MV-4-11 (cell line): Measurements from ENCODE around the gene PRKRA.
"Not testable (repeated sequence)": the region's sequence is repeated elsewhere in the genome, so short reads cannot be mapped to it uniquely, and the experiment has no call there.

ENCODE experiments used
- DNase-seq: peaks from one replicate; lab custom pipeline; 2025; lab: John Stamatoyannopoulos, UW

Gene PRKRA

DNA sequence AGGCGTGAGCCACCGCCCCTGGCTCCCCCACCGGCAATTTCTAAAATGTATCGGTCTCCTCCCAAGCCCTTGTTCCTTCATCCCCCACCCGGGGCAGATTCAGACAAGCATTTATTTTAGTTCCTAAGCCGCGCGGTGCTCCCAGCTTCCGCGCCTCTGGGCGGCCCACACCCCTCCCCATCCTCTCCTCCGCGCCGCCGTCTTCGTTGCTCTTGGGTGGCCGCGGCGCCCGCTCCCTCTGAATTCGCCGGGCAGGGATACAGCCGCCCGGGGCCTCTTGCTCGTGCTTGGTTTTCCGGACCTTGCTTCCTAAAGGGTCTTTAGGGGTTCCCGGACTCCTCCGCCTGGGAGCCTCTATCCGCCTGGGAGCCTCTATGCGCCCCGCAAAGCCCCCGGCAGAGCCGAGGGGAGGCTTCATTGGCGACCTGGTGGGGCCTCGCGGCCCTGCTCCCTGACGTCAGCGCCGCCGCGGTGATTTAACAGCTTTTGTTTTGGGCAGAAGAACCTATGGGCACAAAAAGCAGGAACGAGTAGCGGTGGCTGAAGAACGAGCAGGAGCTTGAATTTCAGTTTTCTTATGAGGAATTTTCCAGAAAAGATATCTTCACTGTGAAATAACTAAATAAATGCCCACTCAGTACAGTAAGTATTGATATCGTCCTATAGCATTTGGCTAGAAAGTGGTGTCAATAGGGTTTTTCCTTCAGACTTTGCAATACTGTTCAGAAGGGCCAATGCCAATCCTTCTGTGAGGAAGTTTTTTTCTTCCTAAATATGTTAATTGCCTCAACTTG, 37.3 kb downstream of the PRKRA start:
- peak; percentile 71 for DNase-seq

DNA sequence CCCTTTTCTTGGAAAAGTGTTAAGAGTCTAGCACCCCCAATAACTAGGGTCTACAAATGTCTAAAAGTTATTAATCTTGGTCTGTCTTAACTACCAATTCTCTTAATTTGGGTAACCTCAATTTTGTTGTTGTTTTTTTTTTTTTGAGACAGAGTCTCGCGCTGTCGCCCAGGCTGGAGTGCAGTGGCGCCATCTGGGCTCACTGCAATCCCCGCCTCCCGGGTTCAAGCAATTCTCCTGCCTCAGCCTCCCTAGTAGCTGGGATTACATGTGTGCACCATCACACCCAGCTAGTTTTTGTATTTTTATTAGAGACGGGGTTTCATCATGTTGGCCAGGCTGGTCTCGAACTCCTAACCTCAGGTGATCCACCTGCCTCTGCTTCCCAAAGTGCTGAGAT, 38.5 kb downstream of the PRKRA start:
- DNase-seq, result not testable (repeated sequence)

DNA sequence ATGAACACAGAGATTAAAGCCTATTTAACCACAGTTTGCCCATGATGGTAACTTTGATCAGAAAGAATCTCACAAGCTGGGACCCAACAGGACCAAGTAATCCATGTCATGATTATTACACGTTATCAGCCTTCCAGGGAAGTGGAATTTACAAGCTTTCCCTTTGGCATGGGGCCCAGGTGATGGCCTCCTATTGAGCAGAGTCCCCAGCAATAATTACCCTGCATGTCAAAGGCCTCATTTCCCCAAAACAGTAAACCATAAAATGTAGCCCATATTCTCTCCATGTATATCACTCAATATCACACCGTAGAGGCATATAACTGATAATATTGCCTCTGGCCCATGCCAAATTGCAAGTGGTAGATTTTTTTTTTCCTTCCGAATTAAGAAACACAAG, 38.9 kb downstream of the PRKRA start:
- no peak for DNase-seq

DNA sequence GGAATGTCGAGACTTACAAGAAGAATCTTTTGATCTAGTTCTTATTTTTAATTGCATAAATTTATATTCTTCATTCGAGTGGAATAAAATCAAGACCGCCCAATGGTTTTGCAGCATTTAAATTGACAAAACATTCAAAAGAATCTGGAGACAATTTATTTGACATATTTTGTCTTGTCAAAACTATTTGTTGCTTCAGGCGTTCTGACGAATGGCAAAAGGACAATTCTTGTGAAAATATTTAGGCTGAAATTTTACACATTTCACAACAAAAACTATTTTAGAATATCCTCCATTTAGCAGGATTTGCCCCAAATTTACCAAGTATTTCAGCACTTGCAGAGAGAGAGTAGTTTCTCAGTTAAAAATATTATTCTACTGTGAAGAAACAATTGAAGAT, 41.7 kb downstream of the PRKRA start:
- no peak for DNase-seq

DNA sequence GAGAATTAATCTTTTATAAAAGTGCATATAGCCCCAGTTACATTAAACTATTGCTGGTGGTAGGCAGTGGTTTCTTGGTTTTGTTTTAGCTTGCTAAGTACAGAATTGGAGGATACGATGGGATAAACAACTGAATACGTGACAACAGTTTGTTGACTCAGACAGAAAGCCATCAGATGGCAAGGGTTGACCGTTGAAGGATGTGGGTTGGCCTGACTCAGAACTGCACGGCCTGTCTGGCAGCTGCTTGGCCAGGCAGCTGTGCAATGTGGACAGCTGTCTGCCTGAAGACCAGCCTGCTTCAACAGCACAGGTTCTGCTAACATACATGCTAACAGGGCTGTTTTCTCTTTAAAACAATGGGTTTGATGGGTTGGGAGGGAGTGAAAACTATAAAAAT, 46.6 kb downstream of the PRKRA start:
- peak; percentile 94 for DNase-seq

DNA sequence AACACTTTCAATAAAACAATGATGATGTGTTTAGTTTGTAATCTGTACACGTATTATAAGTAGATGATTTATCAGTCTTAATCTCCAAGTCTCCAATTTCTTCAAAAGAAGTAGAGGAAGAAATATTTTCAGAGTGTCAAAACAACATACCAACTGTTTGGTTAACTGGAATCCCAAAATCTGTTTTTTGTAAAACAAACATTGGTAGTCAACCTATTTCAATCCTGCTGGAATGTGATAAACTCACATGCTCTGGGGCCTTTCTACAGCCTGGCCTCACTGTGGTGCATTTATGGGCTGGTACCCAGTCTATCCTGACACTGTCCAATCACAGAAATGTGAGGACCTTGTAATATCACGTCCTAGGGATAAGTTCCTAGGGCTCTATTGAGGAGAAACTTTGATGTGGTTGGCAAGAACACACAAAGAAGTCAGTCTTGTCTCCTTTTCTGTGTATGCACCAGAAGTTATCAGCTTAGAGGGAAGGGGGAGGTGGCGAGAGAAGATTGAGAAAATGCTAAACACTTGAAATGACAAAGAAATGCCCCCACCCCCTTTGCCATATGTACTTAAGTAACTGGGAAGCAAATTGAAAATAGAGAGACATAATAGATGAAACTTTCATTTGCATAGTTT, 47.2 kb downstream of the PRKRA start:
- DNase-seq, result peak; percentile 51

DNA sequence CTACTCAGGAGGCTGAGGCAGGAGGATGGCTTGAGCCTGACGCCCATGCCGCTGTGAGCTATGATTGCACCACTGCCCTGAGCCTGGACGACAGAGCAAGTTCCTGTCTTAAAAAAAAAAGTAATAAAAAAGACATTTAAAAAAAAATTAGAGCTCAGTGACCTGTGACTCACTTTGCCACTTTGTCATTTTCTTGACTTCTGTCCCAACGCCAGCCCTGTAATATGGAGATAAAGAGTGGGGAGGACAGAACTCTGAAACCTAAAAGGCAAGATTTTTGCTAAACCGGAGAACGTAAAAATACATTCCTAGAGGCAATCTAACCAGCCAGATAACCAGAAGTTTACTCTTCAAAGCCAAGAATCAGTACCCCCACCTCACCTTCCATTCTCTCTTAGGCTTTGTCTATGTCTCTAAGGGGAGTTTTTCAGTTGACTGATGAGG, 49.0 kb downstream of the PRKRA start:
- DNase-seq, result peak; percentile 31

DNA sequence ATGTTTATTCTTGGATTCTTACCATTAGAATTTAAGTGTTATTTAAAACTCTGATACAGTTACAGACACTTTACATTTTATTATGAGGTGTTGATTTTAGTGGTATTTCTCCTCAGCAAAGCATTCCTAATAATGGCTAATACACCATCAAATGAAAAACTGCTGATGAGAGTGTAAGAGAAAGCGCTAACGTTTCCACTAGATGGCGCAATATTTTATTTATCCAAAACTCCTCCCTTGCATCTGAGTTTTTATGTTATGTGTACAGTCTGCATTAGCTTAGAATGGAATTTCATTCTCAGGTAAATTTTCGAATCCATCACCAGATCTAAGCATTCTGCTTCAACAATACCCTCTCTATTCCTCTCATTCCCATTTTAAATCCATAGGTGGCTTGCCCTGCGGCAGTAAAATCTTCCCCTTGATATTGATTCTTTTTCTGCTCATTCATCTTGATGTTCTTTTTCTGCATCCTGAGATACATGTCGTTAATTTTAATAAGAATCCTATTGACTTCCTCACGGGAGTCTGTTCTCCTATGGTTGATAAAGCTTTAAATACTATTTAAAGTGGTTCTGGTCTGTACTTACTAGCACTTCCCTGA, 53.9 kb downstream of the PRKRA start:
- DNase-seq, result peak; percentile 31

DNA sequence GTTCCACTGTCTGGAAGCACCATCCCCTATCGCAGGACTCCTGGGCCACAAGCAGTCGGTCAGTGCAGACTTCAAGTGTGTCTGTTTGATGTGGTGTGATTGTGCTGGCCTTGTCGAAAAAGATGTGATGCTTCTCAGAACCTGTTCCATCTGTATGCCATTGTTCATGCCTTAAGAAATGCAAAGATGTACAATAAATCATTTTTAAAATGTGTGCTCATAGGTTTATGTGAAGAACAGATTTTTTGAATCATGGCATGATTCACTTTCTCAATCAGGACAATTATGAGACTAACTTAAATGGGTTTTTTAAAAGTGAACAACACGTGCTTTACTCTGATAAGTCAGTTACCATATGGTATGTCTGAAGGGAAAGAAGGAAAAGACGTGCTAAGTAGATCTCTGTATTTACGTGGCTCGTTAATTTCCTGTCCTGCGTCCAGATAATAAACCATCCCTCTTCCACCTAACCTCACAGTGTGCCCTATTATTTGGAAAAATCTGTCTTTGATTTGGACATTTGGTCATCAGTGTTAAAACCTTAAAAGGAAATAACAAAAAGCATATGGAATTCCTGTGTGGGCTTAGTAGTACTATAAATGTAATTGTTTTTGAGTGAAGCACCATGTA, 54.9 kb downstream of the PRKRA start:
- DNase-seq, result no peak

DNA sequence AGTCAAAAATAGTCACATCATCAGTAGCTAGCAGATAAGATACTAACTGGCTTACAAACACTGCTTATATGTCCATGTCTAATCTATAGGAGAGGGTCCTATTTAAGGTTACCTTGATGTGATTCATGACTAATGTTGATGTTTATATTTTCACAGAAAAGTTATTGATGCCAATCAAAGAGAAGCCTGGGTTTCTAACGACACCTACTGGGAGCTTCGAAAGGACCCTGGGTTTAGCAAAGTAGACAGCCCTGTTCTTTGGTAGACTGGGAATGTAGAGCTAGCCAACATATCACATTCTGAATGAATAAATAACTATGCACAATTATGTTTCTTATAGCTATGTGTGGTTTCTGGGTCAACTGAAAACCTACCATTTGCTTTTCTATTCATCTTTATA, 55.7 kb downstream of the PRKRA start:
- no peak for DNase-seq

DNA sequence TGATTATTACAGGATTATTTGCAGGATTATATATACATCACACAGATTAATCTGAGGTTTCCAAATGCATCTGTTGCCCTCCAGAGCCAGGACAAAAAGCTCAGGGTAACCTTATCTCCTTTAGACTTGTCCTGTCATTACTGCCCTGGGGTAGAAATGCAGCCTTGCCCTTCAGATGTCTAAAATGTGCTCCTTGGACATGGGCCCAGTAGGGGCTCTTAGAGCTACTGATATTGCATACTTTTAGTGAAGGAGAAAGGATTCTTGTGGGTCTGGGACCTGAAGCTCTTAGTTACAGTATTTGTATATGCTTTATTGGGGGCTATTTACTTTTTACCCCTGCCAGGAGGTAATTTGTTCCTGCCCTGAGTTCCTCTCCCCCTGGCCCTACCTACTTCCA, 56.1 kb downstream of the PRKRA start:
- DNase-seq, result no peak

DNA sequence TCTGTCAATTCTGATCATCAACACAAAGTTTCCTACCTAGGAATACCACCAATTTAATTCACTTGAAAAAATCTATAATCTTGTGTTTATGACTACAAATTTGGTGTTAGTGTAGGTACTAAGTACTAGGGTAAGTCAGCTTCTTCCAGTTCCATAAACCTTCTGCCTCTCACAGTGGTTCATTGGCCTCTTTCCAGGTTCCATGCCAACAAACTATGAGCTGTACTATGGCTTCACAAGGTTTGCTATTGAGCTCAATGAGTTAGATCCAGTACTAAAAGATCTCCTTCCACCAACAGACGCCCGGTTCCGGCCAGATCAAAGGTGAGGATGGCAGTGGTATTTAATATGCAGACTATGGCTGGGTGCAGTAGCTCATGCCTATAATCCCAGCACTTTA, 58.8 kb downstream of the PRKRA start:
- no peak for DNase-seq

DNA sequence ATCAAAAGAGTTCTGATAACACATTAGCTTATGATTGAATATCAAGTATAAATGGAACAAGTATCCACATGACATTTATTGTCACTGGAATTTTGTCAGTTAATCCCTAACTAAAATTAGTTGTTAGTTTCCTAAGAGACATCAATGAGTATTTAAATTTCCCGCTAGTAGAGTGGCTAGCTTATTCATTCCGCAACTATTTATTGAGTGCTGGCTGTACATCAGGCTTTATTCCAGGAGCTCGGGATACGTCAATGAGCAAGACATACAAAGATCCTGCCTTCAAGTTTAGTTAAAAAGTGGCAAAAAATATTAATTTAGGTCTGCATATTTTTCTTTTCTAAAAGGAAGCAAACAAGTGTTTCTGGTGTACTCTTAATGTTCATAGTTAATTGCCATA, 59.3 kb downstream of the PRKRA start:
- no peak for DNase-seq

DNA sequence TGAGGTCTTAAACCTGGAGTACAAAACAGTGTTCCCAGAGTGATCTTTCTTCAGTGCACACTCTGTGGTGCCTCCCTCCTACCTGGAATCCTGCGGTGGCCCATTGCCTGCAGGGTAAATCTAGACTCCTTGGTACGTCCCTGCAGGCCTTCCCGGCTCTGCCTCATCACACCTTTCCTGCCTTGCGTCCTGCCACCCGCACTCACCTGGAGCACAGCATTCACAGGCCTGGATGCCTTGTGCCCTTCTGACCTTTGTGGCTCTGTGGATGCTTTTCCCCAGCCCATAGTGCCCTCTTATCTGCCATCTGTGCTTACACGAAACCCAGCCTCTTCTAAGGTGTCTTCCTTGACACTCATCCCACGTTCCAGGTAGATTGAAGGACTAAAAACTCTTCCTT, 62.7 kb downstream of the PRKRA start:
- no peak for DNase-seq

DNA sequence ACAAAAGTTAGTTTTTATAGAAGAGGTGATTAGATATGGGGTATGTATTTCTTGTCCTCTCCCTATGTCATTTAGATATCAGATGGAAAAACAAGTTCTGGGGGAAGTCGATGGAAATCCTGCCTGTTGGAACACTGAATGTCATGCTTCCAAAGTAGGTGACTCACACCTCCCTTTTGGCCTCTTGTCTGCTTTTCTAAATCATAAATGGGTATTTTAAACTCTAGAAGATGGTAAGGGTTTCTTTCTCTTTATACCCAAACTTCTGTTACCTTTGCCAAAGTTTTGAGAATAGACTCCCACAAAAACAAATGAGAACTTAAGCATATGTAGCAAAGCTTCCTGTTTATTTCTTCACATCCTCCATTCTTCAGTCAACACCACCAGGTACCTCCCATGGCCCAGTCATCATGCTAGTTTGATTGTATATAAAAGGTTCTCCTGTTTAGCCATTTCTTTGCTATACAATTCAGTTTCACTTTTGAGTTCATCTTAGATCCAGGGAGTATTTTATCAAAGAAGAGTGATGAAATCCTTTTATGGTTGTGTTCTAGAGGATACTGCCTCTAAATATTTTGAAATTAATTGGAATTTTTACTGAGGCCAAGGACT, 63.9 kb downstream of the PRKRA start:
- DNase-seq, result no peak

DNA sequence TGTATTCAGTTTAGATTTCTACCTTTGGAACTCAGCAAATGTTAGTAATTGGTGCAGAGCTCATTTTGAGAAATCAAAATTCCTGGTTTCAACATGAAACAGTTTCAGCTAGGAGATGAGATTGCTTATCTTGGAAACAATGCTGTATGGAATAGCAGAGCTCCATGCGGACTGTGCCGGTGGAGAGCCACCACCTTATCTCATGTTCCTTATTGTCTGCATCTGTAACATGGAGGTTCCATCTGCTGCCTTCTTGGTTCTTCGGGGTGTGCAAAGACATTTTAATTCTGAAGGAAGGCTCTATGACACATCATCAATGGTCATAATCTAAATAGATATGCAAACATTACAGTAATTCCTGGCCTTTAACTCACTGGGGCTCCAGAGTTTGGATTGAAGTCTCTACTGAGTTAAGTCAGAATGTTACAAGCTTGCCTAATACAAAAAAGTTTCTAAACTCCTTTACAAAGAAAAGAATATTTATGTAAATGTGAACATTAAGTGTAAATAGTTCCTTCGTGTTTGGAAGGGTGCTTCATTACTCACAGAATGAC, 65.3 kb downstream of the PRKRA start:
- no peak for DNase-seq

DNA sequence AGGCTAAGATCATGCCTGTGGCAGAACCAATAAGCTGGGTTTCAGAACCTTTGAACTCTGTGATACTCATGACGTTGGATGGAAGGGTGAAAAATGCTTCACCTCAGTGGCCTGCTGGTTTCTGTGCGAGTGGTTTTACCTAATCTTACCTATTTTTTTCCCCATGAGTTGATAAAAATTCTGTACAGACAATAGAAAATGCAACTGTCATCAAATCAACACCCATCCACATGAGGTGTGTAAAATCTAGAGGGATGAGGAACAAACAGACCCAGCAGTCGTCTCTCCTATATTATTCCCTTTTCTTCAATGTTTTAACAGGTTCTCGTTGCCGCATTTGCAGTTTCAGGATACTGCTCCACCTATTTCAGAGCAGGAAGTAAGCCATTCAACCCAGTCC, 67.3 kb downstream of the PRKRA start:
- no peak for DNase-seq
